ENCODE results near the gene LRFN5. TPM values are rescaled to one million over a fixed set of nuclear protein-coding genes. Genes with fewer than 3 reads are reported as not detected.
"Not testable (repeated sequence)": the region's sequence is repeated elsewhere in the genome, so short reads cannot be mapped to it uniquely, and the experiment has no call there.

The LRFN5 gene
- total RNA-seq, 1 experiment from 2014 or later: 1.3 TPM

GRCh38 chr14:41905394-41905964, 298.8 kb downstream of the LRFN5 start:
- no peak overlapping the region for H2BK12ac ChIP-seq (ENCODE audit: insufficient read length, low read depth, low read length)
- no peak overlapping the region for H2AFZ ChIP-seq (ENCODE audit: low read length)
- no peak overlapping the region for H3K9ac ChIP-seq (ENCODE audit: extremely low read depth, insufficient read length, low read length)
- no peaks in the 10 kb centered on the region for H3K79me1 ChIP-seq (ENCODE audit: insufficient read depth, low read depth, low read length, poor library complexity, severe bottlenecking)
- no peak overlapping the region for H2BK15ac ChIP-seq (ENCODE audit: low read depth, low read length)
- no peak overlapping the region for H3K4ac ChIP-seq (ENCODE audit: low read depth, low read length)
- no peak overlapping the region for H3T11ph ChIP-seq (ENCODE audit: low read length)
- no peak overlapping the region for H2BK20ac ChIP-seq (ENCODE audit: low read depth, low read length, poor library complexity, severe bottlenecking)
- H2BK5ac ChIP-seq (ENCODE audit: insufficient read length, low read length): no peak overlapping the region
- no peak overlapping the region for H4K5ac ChIP-seq (ENCODE audit: insufficient read length, low read depth, low read length)
- no peak overlapping the region for H3K27ac Mint-ChIP-seq
- TF ChIP-seq CTCF (conservative IDR thresholded peaks at IDR 0.05): no peak
- no peak overlapping the region for H3K18ac ChIP-seq (ENCODE audit: insufficient read length, low read depth, low read length)
- H3K79me2 ChIP-seq (ENCODE audit: insufficient read depth, low read length): no peaks in the 10 kb centered on the region
- H3K27ac ChIP-seq (ENCODE audit: insufficient read length, low read depth, low read length): no peak overlapping the region
- peaks cover under 1% of the 10 kb centered on the region in 2 experiments; a peak in 3 of 4 replicates for H3K4me1 Mint-ChIP-seq
- H3K27me3 ChIP-seq (ENCODE audit: insufficient read depth, low read length): no peaks in the 10 kb centered on the region
- DNase-seq: no peak
- no peak overlapping the region for H2AK5ac ChIP-seq (ENCODE audit: insufficient read length, low read length)
- no peaks in the 10 kb centered on the region for H3K27me3 Mint-ChIP-seq (ENCODE audit: low read depth)
- no peaks in the 10 kb centered on the region for H4K20me1 ChIP-seq (ENCODE audit: control insufficient read depth, insufficient read depth, insufficient read length)
- peaks cover 3 to 4% of the 10 kb centered on the region in 2 experiments; a peak in 2 of 5 replicates for H3K9me3 Mint-ChIP-seq
- H2BK120ac ChIP-seq (ENCODE audit: low read depth, low read length, poor library complexity, severe bottlenecking): no peak overlapping the region
- H3K23me2 ChIP-seq (ENCODE audit: insufficient read length, low read depth, low read length, poor library complexity, severe bottlenecking): no peaks in the 10 kb centered on the region
- no peak overlapping the region for H3K4me3 Mint-ChIP-seq
- no peaks in the 10 kb centered on the region for H3K4me1 ChIP-seq (ENCODE audit: insufficient read depth, low read length)
- no peak overlapping the region for H3K23ac ChIP-seq (ENCODE audit: insufficient read length, low read depth, low read length)
- no CpG with 5 or more reads among the region's 9 CpGs for WGBS (ENCODE audit: extremely low coverage, insufficient read length, low lambda C conversion rate)
- no peak overlapping the region for H3K4me2 ChIP-seq (ENCODE audit: insufficient read depth, insufficient read length, low read length)
- H3K14ac ChIP-seq (ENCODE audit: insufficient read depth, low read length): no peak overlapping the region
- peaks cover 0 to 5% (median 2%) of the 10 kb centered on the region in 3 experiments; a peak in 1 of 7 replicates for H3K36me3 Mint-ChIP-seq (ENCODE audit: insufficient read depth in 1 of 3, low read depth in 3 of 3)
- no peak overlapping the region for H4K91ac ChIP-seq (ENCODE audit: insufficient read length, low read depth, low read length)
- no peak overlapping the region for H4K8ac ChIP-seq (replicated peaks; ENCODE audit: insufficient read length, low read depth, low read length)
- H3K9me3 ChIP-seq (ENCODE audit: control insufficient read depth, low read depth, low read length): no peaks in the 10 kb centered on the region
- no peak overlapping the region for H3K56ac ChIP-seq (ENCODE audit: insufficient read length, low read depth, low read length)

GRCh38 chr14:41911155-41911554, 304.5 kb downstream of the LRFN5 start:
- H3K14ac ChIP-seq (ENCODE audit: insufficient read depth, low read length); H3K36me3 Mint-ChIP-seq (ENCODE audit: insufficient read depth in 1 of 3, low read depth in 3 of 3); H3K4me1 Mint-ChIP-seq; H3K56ac ChIP-seq (ENCODE audit: insufficient read length, low read depth, low read length); H3K23me2 ChIP-seq (ENCODE audit: insufficient read length, low read depth, low read length, poor library complexity, severe bottlenecking); H3K79me2 ChIP-seq (ENCODE audit: insufficient read depth, low read length); H3K27me3 Mint-ChIP-seq (ENCODE audit: low read depth); H3T11ph ChIP-seq (ENCODE audit: low read length); H2AK5ac ChIP-seq (ENCODE audit: insufficient read length, low read length); H4K20me1 ChIP-seq (ENCODE audit: control insufficient read depth, insufficient read depth, insufficient read length); H3K23ac ChIP-seq (ENCODE audit: insufficient read length, low read depth, low read length); H4K8ac ChIP-seq (replicated peaks; ENCODE audit: insufficient read length, low read depth, low read length); H2BK5ac ChIP-seq (ENCODE audit: insufficient read length, low read length); H3K4ac ChIP-seq (ENCODE audit: low read depth, low read length); H3K27me3 ChIP-seq (ENCODE audit: insufficient read depth, low read length); H2BK20ac ChIP-seq (ENCODE audit: low read depth, low read length, poor library complexity, severe bottlenecking); H4K91ac ChIP-seq (ENCODE audit: insufficient read length, low read depth, low read length); H3K4me2 ChIP-seq (ENCODE audit: insufficient read depth, insufficient read length, low read length); H3K18ac ChIP-seq (ENCODE audit: insufficient read length, low read depth, low read length); H3K9ac ChIP-seq (ENCODE audit: extremely low read depth, insufficient read length, low read length); H3K4me1 ChIP-seq (ENCODE audit: insufficient read depth, low read length); H3K9me3 ChIP-seq (ENCODE audit: control insufficient read depth, low read depth, low read length); H3K27ac ChIP-seq (ENCODE audit: insufficient read length, low read depth, low read length); H3K9me3 Mint-ChIP-seq; H3K79me1 ChIP-seq (ENCODE audit: insufficient read depth, low read depth, low read length, poor library complexity, severe bottlenecking); H2BK15ac ChIP-seq (ENCODE audit: low read depth, low read length); H2AFZ ChIP-seq (ENCODE audit: low read length); H2BK120ac ChIP-seq (ENCODE audit: low read depth, low read length, poor library complexity, severe bottlenecking); H4K5ac ChIP-seq (ENCODE audit: insufficient read length, low read depth, low read length); H2BK12ac ChIP-seq (ENCODE audit: insufficient read length, low read depth, low read length): not testable (repeated sequence)
- Mint-ChIP-seq H3K27ac (peak overlapping the region in 1 of 3 experiments; percentile 97; a peak in 2 of 7 replicates), H3K4me3 (peak overlapping the region in 1 of 2 experiments; percentile 76; a peak in 2 of 5 replicates)
- no CpG with 5 or more reads among the region's 12 CpGs for WGBS (ENCODE audit: extremely low coverage, insufficient read length, low lambda C conversion rate)
- DNase-seq: peak; percentile 55
